GM06990 (cell line): ENCODE results near the gene SETDB1.

ENCODE experiments used
- DNase-seq: peaks from one replicate; pipeline ENCODE4 v3.0.0-alpha.2; 2011; ENCODE audit not compliant: insufficient read length; ENCODE audit errors: extremely low read depth
- H3K27me3 ChIP-seq: replicated peaks from 2 replicates; pipeline ENCODE4 v1.6.0; 2011; ENCODE audit warnings: low read length; ENCODE audit not compliant: control insufficient read depth, insufficient read depth
- H3K36me3 ChIP-seq: 2 replicates; pipeline ENCODE4 v1.5.1; 2011; ENCODE audit warnings: low read length; ENCODE audit not compliant: control insufficient read depth, insufficient read depth
- H3K4me3 ChIP-seq: replicated peaks from 2 replicates; pipeline ENCODE4 v1.5.1; 2011; ENCODE audit warnings: low read depth, mild to moderate bottlenecking, control low read depth, low read length
- CTCF ChIP-seq: IDR thresholded peaks from 2 replicates; pipeline ENCODE4 v1.5.1; 2011; ENCODE audit warnings: low read length, control low read depth, mild to moderate bottlenecking, inconsistent platforms; ENCODE audit not compliant: insufficient read depth, poor library complexity, severe bottlenecking

Gene SETDB1

GRCh38 chr1:151012684-151013471, 86.7 kb downstream of the SETDB1 start:
- H3K36me3 ChIP-seq, result no peaks in the 10 kb centered on the region
- no peak for TF ChIP-seq CTCF
- H3K27me3 ChIP-seq, result no peaks in the 10 kb centered on the region
- DNase-seq, result no peak
- no peak overlapping the region for H3K4me3 ChIP-seq

- H3K4me3 ChIP-seq, result no peak overlapping the region
- H3K36me3 ChIP-seq, result no peaks in the 10 kb centered on the region
- TF ChIP-seq CTCF, result no peak
- no peaks in the 10 kb centered on the region for H3K27me3 ChIP-seq
- DNase-seq, result no peak
These were observed 87.4 kb downstream of the SETDB1 start for GRCh38 chr1:151013518-151013917.
